ENCODE results near the gene RIPK1. TPM values are rescaled to one million over a fixed set of nuclear protein-coding genes. Genes with fewer than 3 reads are reported as not detected.
"Not testable (repeated sequence)": the region's sequence is repeated elsewhere in the genome, so short reads cannot be mapped to it uniquely, and the experiment has no call there.

Gene RIPK1
- total and polyA plus RNA-seq, 2 experiments from 2014 or later: 15.3 to 26.2 TPM

- Histone ChIP-seq H3K9me3 (ENCODE audit: low read depth) (no peaks in the 10 kb centered on the region), H3K27ac (no peak overlapping the region), H3K9me2 (ENCODE audit: insufficient read depth) (no peaks in the 10 kb centered on the region), H2AFZ (no peak overlapping the region), H3F3A (ENCODE audit: insufficient read depth) (peaks cover 12% of the 10 kb centered on the region), H3K36me3 (ENCODE audit: low read depth) (0 out of 2 replicates have a peak, but pooled peaks cover 4% of the 10 kb centered on the region), H3K4me3 (no peak overlapping the region), H3K79me2 (ENCODE audit: insufficient read depth) (no peaks in the 10 kb centered on the region), H3K4me1 (ENCODE audit: insufficient read depth) (peaks cover 6% of the 10 kb centered on the region), H4K20me1 (ENCODE audit: insufficient read depth) (no peaks in the 10 kb centered on the region), H3K4me2 (ENCODE audit: unreplicated experiment) (no peak overlapping the region), H3K27me3 (replicated peaks; ENCODE audit: insufficient read depth) (no peaks in the 10 kb centered on the region), H3K9ac (no peak overlapping the region)
- in situ Hi-C loops (cut with MboI): no loop called here
- TF ChIP-seq EZH2phosphoT487 (IDR thresholded peaks at IDR 0.05; ENCODE audit: insufficient read depth, low read depth): no peak
- TF ChIP-seq EZH2 (IDR thresholded peaks at IDR 0.05; ENCODE audit: insufficient read depth, poor library complexity, severe bottlenecking): no peak
- WGBS, 2 experiments (ENCODE audit: low coverage in 1 of 2, low lambda C conversion rate in 2 of 2, missing lambda C conversion rate in 2 of 2): 98 to 99% methylated on average over 9 of the region's 9 CpGs
- DNase-seq: no peak
These were observed 65.2 kb downstream of the RIPK1 start for GRCh38 chr6:3133515-3133914.

- Histone ChIP-seq H3K4me3 (no peak overlapping the region), H3K36me3 (ENCODE audit: low read depth) (0 out of 2 replicates have a peak, but pooled peaks cover 4% of the 10 kb centered on the region), H3K4me1 (ENCODE audit: insufficient read depth) (peaks cover 19% of the 10 kb centered on the region), H3F3A (ENCODE audit: insufficient read depth) (peaks cover 19% of the 10 kb centered on the region), H3K4me2 (ENCODE audit: unreplicated experiment) (no peak overlapping the region), H3K9me3 (ENCODE audit: low read depth) (no peaks in the 10 kb centered on the region), H3K27ac (no peak overlapping the region), H3K9ac (no peak overlapping the region), H3K79me2 (ENCODE audit: insufficient read depth) (no peaks in the 10 kb centered on the region), H3K9me2 (ENCODE audit: insufficient read depth) (no peaks in the 10 kb centered on the region), H3K27me3 (replicated peaks; ENCODE audit: insufficient read depth) (no peaks in the 10 kb centered on the region), H2AFZ (no peak overlapping the region), H4K20me1 (ENCODE audit: insufficient read depth) (no peaks in the 10 kb centered on the region)
- DNase-seq: no peak
- TF ChIP-seq EZH2 (IDR thresholded peaks at IDR 0.05; ENCODE audit: insufficient read depth, poor library complexity, severe bottlenecking) (no peak), EZH2phosphoT487 (IDR thresholded peaks at IDR 0.05; ENCODE audit: insufficient read depth, low read depth) (no peak)
- in situ Hi-C loops (cut with MboI): no loop called here
- WGBS, 2 experiments (ENCODE audit: low coverage in 1 of 2, low lambda C conversion rate in 2 of 2, missing lambda C conversion rate in 2 of 2): 91% methylated on average over 13 of the region's 13 CpGs
These were observed 67.5 kb downstream of the RIPK1 start for GRCh38 chr6:3135668-3136291.

GRCh38 chr6:3136292-3137011 lies 68.2 kb downstream of the RIPK1 start:
- Histone ChIP-seq H3K9me2 (ENCODE audit: insufficient read depth) (no peaks in the 10 kb centered on the region), H3K9ac (no peak overlapping the region), H3K27me3 (replicated peaks; ENCODE audit: insufficient read depth) (no peaks in the 10 kb centered on the region), H3K36me3 (ENCODE audit: low read depth) (0 out of 2 replicates have a peak, but pooled peaks cover 4% of the 10 kb centered on the region), H3K9me3 (ENCODE audit: low read depth) (no peaks in the 10 kb centered on the region), H3K4me1 (ENCODE audit: insufficient read depth) (peaks cover 19% of the 10 kb centered on the region), H3K4me2 (ENCODE audit: unreplicated experiment) (no peak overlapping the region), H3K27ac (no peak overlapping the region), H3K79me2 (ENCODE audit: insufficient read depth) (no peaks in the 10 kb centered on the region), H3F3A (ENCODE audit: insufficient read depth) (peaks cover 19% of the 10 kb centered on the region), H2AFZ (no peak overlapping the region), H3K4me3 (no peak overlapping the region), H4K20me1 (ENCODE audit: insufficient read depth) (no peaks in the 10 kb centered on the region)
- DNase-seq: no peak
- WGBS, 2 experiments (ENCODE audit: low coverage in 1 of 2, low lambda C conversion rate in 2 of 2, missing lambda C conversion rate in 2 of 2): 92 to 97% methylated on average over 8 of the region's 8 CpGs
- TF ChIP-seq EZH2 (IDR thresholded peaks at IDR 0.05; ENCODE audit: insufficient read depth, poor library complexity, severe bottlenecking): no peak
- in situ Hi-C loops (cut with MboI): no loop called here

- DNase-seq: no peak
- no peak for TF ChIP-seq EZH2 (IDR thresholded peaks at IDR 0.05; ENCODE audit: insufficient read depth, poor library complexity, severe bottlenecking)
- no peak overlapping the region for H3K27ac ChIP-seq
- in situ Hi-C loops (cut with MboI): no loop called here
- no peaks in the 10 kb centered on the region for H3K9me2 ChIP-seq (ENCODE audit: insufficient read depth)
- no peak overlapping the region for H2AFZ ChIP-seq
- no peaks in the 10 kb centered on the region for H4K20me1 ChIP-seq (ENCODE audit: insufficient read depth)
- 0 out of 2 replicates have a peak, but pooled peaks cover 4% of the 10 kb centered on the region for H3K36me3 ChIP-seq (ENCODE audit: low read depth)
- H3K27me3 ChIP-seq (replicated peaks; ENCODE audit: insufficient read depth): no peaks in the 10 kb centered on the region
- H3K9me3 ChIP-seq (ENCODE audit: low read depth): no peaks in the 10 kb centered on the region
- H3F3A ChIP-seq (ENCODE audit: insufficient read depth): peaks cover 19% of the 10 kb centered on the region
- no peak overlapping the region for H3K9ac ChIP-seq
- H3K4me1 ChIP-seq (ENCODE audit: insufficient read depth): peaks cover 19% of the 10 kb centered on the region
- no peaks in the 10 kb centered on the region for H3K79me2 ChIP-seq (ENCODE audit: insufficient read depth)
- H3K4me3 ChIP-seq: no peak overlapping the region
- WGBS, 2 experiments (ENCODE audit: low coverage in 1 of 2, low lambda C conversion rate in 2 of 2, missing lambda C conversion rate in 2 of 2): 92 to 93% methylated on average over 12 of the region's 12 CpGs
- no peak overlapping the region for H3K4me2 ChIP-seq (ENCODE audit: unreplicated experiment)
These were observed 68.9 kb downstream of the RIPK1 start for GRCh38 chr6:3137057-3137777.

- 90% methylated on average over 6 of the region's 6 CpGs for WGBS, 2 experiments (ENCODE audit: low coverage in 1 of 2, low lambda C conversion rate in 2 of 2, missing lambda C conversion rate in 2 of 2)
- H3K27ac ChIP-seq; in situ Hi-C loops (cut with MboI): not testable (repeated sequence)
These were observed 69.6 kb downstream of the RIPK1 start for GRCh38 chr6:3137873-3138272.

More at GRCh38 chr6:3137873-3138272, 69.6 kb downstream of the RIPK1 start:
- H3K27me3 ChIP-seq (replicated peaks; ENCODE audit: insufficient read depth); H3K9ac ChIP-seq; H3K4me3 ChIP-seq; H3K9me3 ChIP-seq (ENCODE audit: low read depth); H3K9me2 ChIP-seq (ENCODE audit: insufficient read depth); H3K79me2 ChIP-seq (ENCODE audit: insufficient read depth); H4K20me1 ChIP-seq (ENCODE audit: insufficient read depth); H3K36me3 ChIP-seq (ENCODE audit: low read depth); H2AFZ ChIP-seq; H3K4me2 ChIP-seq (ENCODE audit: unreplicated experiment); DNase-seq: not testable (repeated sequence)
- H3K4me1 ChIP-seq (ENCODE audit: insufficient read depth): peaks cover 19% of the 10 kb centered on the region
- H3F3A ChIP-seq (ENCODE audit: insufficient read depth): peaks cover 19% of the 10 kb centered on the region

All from GM23248 (cell line).